GM12891 (cell line): ENCODE measurements around the gene VWF.

Experiments used
- POLR2A ChIP-seq: IDR thresholded peaks from 2 replicates; pipeline ENCODE4 v1.6.1; 2011; ENCODE audit warnings: low read depth, low read length, control low read depth
- POLR2AphosphoS5 ChIP-seq: IDR thresholded peaks from 2 replicates; pipeline ENCODE4 v1.6.1; 2011; ENCODE audit warnings: low read depth, low read length, control low read depth
- POU2F2 ChIP-seq: IDR thresholded peaks from 2 replicates; pipeline ENCODE4 v1.6.1; 2011; ENCODE audit warnings: low read depth, mild to moderate bottlenecking, control low read depth, low read length, moderate library complexity
- TAF1 ChIP-seq: IDR thresholded peaks from 2 replicates; pipeline ENCODE4 v1.6.1; 2011; ENCODE audit warnings: low read depth, low read length, control low read depth

- TF ChIP-seq POLR2AphosphoS5 = no peak
- no peak for TF ChIP-seq POLR2A
- no peak for TF ChIP-seq TAF1
- TF ChIP-seq POU2F2 = no peak
Observed at GRCh38 chr12:5907807-5908206, 216.7 kb downstream of the VWF start.
